ENCODE results near the gene SMPD4. TPM values are rescaled to one million over a fixed set of nuclear protein-coding genes. Genes with fewer than 3 reads are reported as not detected.
"Not testable (repeated sequence)": the region's sequence is repeated elsewhere in the genome, so short reads cannot be mapped to it uniquely, and the experiment has no call there.

Gene SMPD4
- polyA plus RNA-seq, 3 donors, result 10.5 to 34.6 (median 14.2) TPM

DNA sequence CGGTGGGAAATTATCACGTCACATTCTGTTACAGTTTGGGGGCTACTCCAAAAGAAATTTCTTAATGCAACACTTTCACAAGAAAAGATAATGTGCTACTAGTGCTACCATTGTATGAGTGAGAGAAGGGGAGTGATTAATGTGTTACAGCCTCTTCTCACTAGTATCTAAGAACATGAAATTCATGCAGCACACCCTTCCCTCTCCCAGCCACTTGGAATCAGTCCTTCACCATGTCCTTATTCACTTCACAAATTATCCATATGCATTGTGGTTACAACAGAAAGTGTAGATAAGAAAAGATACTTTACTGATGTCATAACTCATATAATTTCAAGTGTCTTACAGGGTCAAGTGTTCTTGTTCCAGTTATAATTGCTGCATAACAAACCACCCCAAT is 37.7 kb upstream of the SMPD4 start:
- no CpG with 5 or more reads among the region's 2 CpGs for WGBS (ENCODE audit: insufficient coverage)
- intact Hi-C loops (cut with micrococcal nuclease), result not testable (repeated sequence)

DNA sequence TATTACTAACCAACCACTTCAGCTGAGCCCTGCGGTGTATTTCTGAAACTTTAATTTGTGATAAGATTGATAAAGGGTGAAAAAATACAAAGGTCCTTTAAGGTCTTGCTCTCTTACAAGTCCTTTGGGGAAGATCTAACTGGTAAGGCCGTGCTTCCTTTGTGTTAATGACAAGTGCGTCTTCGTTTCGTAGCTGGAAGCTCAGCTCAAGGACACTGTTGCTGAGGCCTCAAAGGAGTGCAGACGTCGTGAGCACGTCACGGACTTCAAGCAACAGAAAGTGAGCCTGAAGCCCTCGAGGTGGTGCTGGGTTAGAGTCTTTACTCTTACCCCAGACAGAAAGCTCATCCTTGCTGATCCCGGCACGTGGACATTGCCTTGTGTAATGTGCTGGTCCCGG is 25.6 kb upstream of the SMPD4 start:
- H3K27me3 ChIP-seq (ENCODE audit: control insufficient read depth in 2 of 2, insufficient read depth in 2 of 2, low read length in 2 of 2); H2AFZ ChIP-seq (ENCODE audit: insufficient read depth, low read depth, low read length, poor library complexity, severe bottlenecking); H3K4me1 ChIP-seq (ENCODE audit: control insufficient read depth in 1 of 2, insufficient read depth in 2 of 2, low read length in 2 of 2); H3K4me3 Mint-ChIP-seq; H3K4me1 Mint-ChIP-seq; H3K9ac ChIP-seq (ENCODE audit: insufficient read depth, low read length, poor library complexity, severe bottlenecking); H3K9me3 ChIP-seq (replicated peaks in 1 of 2; ENCODE audit: control insufficient read depth in 1 of 2, insufficient read depth in 1 of 2, low read length in 2 of 2); H3K4me3 ChIP-seq (replicated peaks in 1 of 3; ENCODE audit: low read depth in 2 of 3, low read length in 3 of 3); DNase-seq; H3K27ac Mint-ChIP-seq; H3K4me2 ChIP-seq (replicated peaks; ENCODE audit: extremely low read depth, low read length, poor library complexity, severe bottlenecking); intact Hi-C loops (cut with micrococcal nuclease); H3K9me3 Mint-ChIP-seq; H4K20me1 ChIP-seq (ENCODE audit: insufficient read depth, low read length); H3K79me2 ChIP-seq (ENCODE audit: insufficient read depth, low read length); H3K36me3 ChIP-seq (replicated peaks in 1 of 2; ENCODE audit: control insufficient read depth in 1 of 2, insufficient read depth in 2 of 2, low read length in 2 of 2); H3K27ac ChIP-seq (ENCODE audit: low read depth in 1 of 2, low read length in 2 of 2); H3K36me3 Mint-ChIP-seq: not testable (repeated sequence)
- H3K27me3 Mint-ChIP-seq (ENCODE audit: low read depth in 3 of 3), result peaks cover 6 to 15% (median 12%) of the 10 kb centered on the region in 3 donors
- WGBS (ENCODE audit: insufficient coverage), result 82% methylated on average over 4 of the region's 13 CpGs

More for the DNA sequence above, 37.7 kb upstream of the SMPD4 start:
- not testable (repeated sequence) for H3K4me3 Mint-ChIP-seq; H3K4me1 ChIP-seq (ENCODE audit: control insufficient read depth in 1 of 2, insufficient read depth in 2 of 2, low read length in 2 of 2); H3K36me3 Mint-ChIP-seq; H3K9me3 Mint-ChIP-seq; H3K27ac Mint-ChIP-seq; H3K36me3 ChIP-seq (replicated peaks in 1 of 2; ENCODE audit: control insufficient read depth in 1 of 2, insufficient read depth in 2 of 2, low read length in 2 of 2); H3K9me3 ChIP-seq (replicated peaks in 1 of 2; ENCODE audit: control insufficient read depth in 1 of 2, insufficient read depth in 1 of 2, low read length in 2 of 2); H3K27me3 ChIP-seq (ENCODE audit: control insufficient read depth in 2 of 2, insufficient read depth in 2 of 2, low read length in 2 of 2); H3K79me2 ChIP-seq (ENCODE audit: insufficient read depth, low read length); H4K20me1 ChIP-seq (ENCODE audit: insufficient read depth, low read length); H3K9ac ChIP-seq (ENCODE audit: insufficient read depth, low read length, poor library complexity, severe bottlenecking); DNase-seq; H2AFZ ChIP-seq (ENCODE audit: insufficient read depth, low read depth, low read length, poor library complexity, severe bottlenecking); H3K27ac ChIP-seq (ENCODE audit: low read depth in 1 of 2, low read length in 2 of 2); H3K4me2 ChIP-seq (replicated peaks; ENCODE audit: extremely low read depth, low read length, poor library complexity, severe bottlenecking); H3K4me3 ChIP-seq (replicated peaks in 1 of 3; ENCODE audit: low read depth in 2 of 3, low read length in 3 of 3); H3K4me1 Mint-ChIP-seq
- peaks cover 5 to 13% (median 7%) of the 10 kb centered on the region in 3 donors for H3K27me3 Mint-ChIP-seq (ENCODE audit: low read depth in 3 of 3)

DNA sequence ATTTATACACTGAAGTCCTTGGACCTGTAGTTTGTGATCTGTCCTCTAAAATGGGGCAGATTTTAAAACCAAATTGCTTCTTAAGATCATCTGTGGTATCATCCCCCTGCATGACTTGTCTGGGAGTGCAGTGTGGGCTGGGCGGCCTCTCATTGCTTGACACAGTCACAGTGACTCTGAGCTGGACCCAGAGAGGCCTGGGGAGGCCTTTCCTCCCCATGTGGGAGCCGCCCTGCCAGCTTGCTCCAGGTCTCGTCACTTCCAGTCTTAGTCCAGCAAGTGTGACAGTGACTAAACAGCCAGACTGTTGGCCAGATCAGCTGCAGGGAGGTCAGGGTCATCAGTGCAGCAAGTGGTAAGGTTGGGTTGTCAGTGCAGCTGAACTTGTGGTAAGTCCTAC is 21.7 kb upstream of the SMPD4 start:
- H3K27ac Mint-ChIP-seq; H3K4me1 ChIP-seq (ENCODE audit: control insufficient read depth in 1 of 2, insufficient read depth in 2 of 2, low read length in 2 of 2); H3K27ac ChIP-seq (ENCODE audit: low read depth in 1 of 2, low read length in 2 of 2); H3K4me1 Mint-ChIP-seq; H3K36me3 ChIP-seq (replicated peaks in 1 of 2; ENCODE audit: control insufficient read depth in 1 of 2, insufficient read depth in 2 of 2, low read length in 2 of 2); H3K9me3 ChIP-seq (replicated peaks in 1 of 2; ENCODE audit: control insufficient read depth in 1 of 2, insufficient read depth in 1 of 2, low read length in 2 of 2); H2AFZ ChIP-seq (ENCODE audit: insufficient read depth, low read depth, low read length, poor library complexity, severe bottlenecking); H3K4me2 ChIP-seq (replicated peaks; ENCODE audit: extremely low read depth, low read length, poor library complexity, severe bottlenecking); H3K27me3 ChIP-seq (ENCODE audit: control insufficient read depth in 2 of 2, insufficient read depth in 2 of 2, low read length in 2 of 2); H3K4me3 Mint-ChIP-seq; H3K27me3 Mint-ChIP-seq (ENCODE audit: low read depth in 3 of 3); H3K9me3 Mint-ChIP-seq; H3K4me3 ChIP-seq (replicated peaks in 1 of 3; ENCODE audit: low read depth in 2 of 3, low read length in 3 of 3); DNase-seq; H3K36me3 Mint-ChIP-seq; H3K9ac ChIP-seq (ENCODE audit: insufficient read depth, low read length, poor library complexity, severe bottlenecking); intact Hi-C loops (cut with micrococcal nuclease); H3K79me2 ChIP-seq (ENCODE audit: insufficient read depth, low read length); H4K20me1 ChIP-seq (ENCODE audit: insufficient read depth, low read length): not testable (repeated sequence)
- no CpG with 5 or more reads among the region's 3 CpGs for WGBS (ENCODE audit: insufficient coverage)

DNA sequence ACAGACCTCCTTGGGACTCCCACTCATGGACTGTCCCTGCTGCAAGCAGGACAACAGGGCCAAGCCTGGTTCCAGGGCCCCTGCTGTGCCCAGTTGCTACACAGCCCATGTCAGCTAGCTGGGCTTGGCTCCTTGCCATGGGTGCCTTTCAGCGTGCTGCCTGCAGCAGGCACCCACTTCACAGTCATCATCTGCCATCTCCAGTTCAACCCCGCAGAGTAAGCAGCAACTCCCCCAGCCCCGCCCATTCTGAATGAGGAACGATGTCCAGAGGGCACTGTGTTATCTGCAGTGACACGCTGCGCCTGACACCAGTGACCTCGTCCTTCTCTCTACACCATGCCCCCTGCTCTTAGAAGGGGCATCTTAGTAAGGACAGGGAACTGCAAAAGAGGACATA is 21.1 kb upstream of the SMPD4 start:
- H3K9ac ChIP-seq (ENCODE audit: insufficient read depth, low read length, poor library complexity, severe bottlenecking); H3K4me1 Mint-ChIP-seq; H3K27me3 Mint-ChIP-seq (ENCODE audit: low read depth in 3 of 3); H3K4me3 ChIP-seq (replicated peaks in 1 of 3; ENCODE audit: low read depth in 2 of 3, low read length in 3 of 3); H3K4me2 ChIP-seq (replicated peaks; ENCODE audit: extremely low read depth, low read length, poor library complexity, severe bottlenecking); H3K4me1 ChIP-seq (ENCODE audit: control insufficient read depth in 1 of 2, insufficient read depth in 2 of 2, low read length in 2 of 2); H3K9me3 ChIP-seq (replicated peaks in 1 of 2; ENCODE audit: control insufficient read depth in 1 of 2, insufficient read depth in 1 of 2, low read length in 2 of 2); intact Hi-C loops (cut with micrococcal nuclease); H3K36me3 ChIP-seq (replicated peaks in 1 of 2; ENCODE audit: control insufficient read depth in 1 of 2, insufficient read depth in 2 of 2, low read length in 2 of 2); H3K9me3 Mint-ChIP-seq; H4K20me1 ChIP-seq (ENCODE audit: insufficient read depth, low read length); H3K27ac ChIP-seq (ENCODE audit: low read depth in 1 of 2, low read length in 2 of 2); H3K79me2 ChIP-seq (ENCODE audit: insufficient read depth, low read length); H3K27me3 ChIP-seq (ENCODE audit: control insufficient read depth in 2 of 2, insufficient read depth in 2 of 2, low read length in 2 of 2); H3K36me3 Mint-ChIP-seq: not testable (repeated sequence)
- peak; percentile 2 to 22 (median 4) for DNase-seq
- peak overlapping the region in 2 of 7 donors; percentile 27 to 42 for H3K27ac Mint-ChIP-seq
- WGBS (ENCODE audit: insufficient coverage), result no CpG with 5 or more reads among the region's 7 CpGs
- H3K4me3 Mint-ChIP-seq, result peak overlapping the region; percentile 60 to 82
- peak overlapping the region; percentile 59 for H2AFZ ChIP-seq (ENCODE audit: insufficient read depth, low read depth, low read length, poor library complexity, severe bottlenecking)

Measured in CD14-positive monocyte (primary cell).